ENCODE results near the gene CTDSPL.
A peak's percentile ranks its signal among the peaks of the same experiment; 100 is the strongest.

CTDSPL gene

DNA sequence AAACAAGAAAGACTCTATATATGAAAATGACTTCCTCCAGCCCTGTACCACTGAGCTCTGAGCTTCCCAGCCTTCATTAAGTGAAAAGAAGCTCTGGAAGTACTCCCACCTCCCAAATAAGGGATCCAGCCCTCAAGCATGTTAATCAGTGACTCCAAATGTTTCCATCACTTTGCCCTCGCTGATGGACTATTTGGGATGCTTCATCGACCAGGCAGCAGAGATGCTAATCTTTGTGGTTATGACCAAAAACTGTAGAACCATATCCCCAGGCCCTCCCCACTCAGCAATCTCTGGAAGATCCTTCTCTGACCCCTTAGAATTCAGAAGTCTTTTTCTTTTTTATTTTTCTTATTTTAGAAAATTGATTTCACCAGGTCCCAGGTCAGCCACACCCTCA, 2.3 kb upstream of the CTDSPL start:
- in situ Hi-C loops (cut with HindIII; ENCODE audit: low sequenced_read_pairs): no loop called here
- DNase-seq (ENCODE audit: low read depth): no peak
- H3K4me3 ChIP-seq (ENCODE audit: low read depth, low read length): no peak overlapping the region
- TF ChIP-seq, protein P1, sequence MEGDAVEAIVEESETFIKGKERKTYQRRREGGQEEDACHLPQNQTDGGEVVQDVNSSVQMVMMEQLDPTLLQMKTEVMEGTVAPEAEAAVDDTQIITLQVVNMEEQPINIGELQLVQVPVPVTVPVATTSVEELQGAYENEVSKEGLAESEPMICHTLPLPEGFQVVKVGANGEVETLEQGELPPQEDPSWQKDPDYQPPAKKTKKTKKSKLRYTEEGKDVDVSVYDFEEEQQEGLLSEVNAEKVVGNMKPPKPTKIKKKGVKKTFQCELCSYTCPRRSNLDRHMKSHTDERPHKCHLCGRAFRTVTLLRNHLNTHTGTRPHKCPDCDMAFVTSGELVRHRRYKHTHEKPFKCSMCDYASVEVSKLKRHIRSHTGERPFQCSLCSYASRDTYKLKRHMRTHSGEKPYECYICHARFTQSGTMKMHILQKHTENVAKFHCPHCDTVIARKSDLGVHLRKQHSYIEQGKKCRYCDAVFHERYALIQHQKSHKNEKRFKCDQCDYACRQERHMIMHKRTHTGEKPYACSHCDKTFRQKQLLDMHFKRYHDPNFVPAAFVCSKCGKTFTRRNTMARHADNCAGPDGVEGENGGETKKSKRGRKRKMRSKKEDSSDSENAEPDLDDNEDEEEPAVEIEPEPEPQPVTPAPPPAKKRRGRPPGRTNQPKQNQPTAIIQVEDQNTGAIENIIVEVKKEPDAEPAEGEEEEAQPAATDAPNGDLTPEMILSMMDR (IDR thresholded peaks at IDR 0.05; ENCODE audit: low read depth, low read length, missing control alignments): no peak

DNA sequence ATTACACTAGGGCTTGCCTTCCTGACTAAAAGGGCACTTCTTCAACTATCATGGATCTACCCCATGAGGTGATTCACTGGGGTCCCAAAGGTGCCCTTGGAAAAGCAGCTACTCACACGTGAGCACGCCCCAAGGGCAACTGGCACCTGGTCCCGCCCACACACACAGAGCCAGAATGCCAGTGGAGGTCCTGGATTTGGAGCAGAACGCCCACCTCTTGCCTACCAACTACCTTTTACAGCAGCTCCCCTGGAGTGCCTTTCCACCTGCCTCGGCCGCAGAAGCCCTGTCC, 1.8 kb upstream of the CTDSPL start:
- no peak for DNase-seq (ENCODE audit: low read depth)
- TF ChIP-seq, protein P1 (IDR thresholded peaks at IDR 0.05; ENCODE audit: low read depth, low read length, missing control alignments): no peak
- no peak overlapping the region for H3K4me3 ChIP-seq (ENCODE audit: low read depth, low read length)
- in situ Hi-C loops (cut with HindIII; ENCODE audit: low sequenced_read_pairs): no loop called here

DNA sequence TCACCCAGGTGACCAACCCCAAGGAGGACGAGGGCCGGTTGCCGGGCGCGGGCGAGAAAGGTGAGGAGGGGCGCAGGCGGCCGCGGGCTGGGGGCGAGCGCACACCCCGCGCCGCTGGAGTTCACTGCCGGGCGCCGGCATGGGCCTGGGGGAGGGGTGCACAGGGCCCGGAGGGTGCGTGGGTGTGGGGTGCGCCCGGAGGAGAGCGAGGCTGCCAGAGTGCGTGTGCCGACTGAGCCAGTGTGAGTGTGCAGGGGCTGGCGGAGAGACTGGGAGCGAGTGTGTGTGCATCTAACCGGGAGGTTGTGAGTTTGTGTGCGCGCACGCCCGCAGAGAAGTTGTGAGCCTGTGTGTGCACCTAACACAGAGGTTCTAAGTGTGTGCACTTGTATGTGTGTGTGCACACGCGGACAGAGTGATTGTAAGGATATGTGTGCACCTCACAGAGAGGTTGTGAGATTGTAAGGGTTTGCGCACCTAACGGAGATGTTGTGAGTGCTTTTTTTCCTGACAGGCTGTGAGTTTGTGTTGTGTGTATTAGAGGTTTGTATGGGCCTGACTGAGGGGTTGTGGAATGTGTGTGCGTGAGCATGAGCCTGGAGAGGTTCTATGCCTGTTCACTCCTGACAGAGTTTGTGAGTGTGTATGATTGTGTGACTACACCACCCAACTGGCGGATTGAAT, 681 bp downstream of the CTDSPL start:
- no peak for DNase-seq (ENCODE audit: low read depth)
- peak overlapping the region; percentile 54 for H3K4me3 ChIP-seq (ENCODE audit: low read depth, low read length)
- TF ChIP-seq, protein P1 (IDR thresholded peaks at IDR 0.05; ENCODE audit: low read depth, low read length, missing control alignments): no peak
- in situ Hi-C loops (cut with HindIII; ENCODE audit: low sequenced_read_pairs): no loop called here

DNA sequence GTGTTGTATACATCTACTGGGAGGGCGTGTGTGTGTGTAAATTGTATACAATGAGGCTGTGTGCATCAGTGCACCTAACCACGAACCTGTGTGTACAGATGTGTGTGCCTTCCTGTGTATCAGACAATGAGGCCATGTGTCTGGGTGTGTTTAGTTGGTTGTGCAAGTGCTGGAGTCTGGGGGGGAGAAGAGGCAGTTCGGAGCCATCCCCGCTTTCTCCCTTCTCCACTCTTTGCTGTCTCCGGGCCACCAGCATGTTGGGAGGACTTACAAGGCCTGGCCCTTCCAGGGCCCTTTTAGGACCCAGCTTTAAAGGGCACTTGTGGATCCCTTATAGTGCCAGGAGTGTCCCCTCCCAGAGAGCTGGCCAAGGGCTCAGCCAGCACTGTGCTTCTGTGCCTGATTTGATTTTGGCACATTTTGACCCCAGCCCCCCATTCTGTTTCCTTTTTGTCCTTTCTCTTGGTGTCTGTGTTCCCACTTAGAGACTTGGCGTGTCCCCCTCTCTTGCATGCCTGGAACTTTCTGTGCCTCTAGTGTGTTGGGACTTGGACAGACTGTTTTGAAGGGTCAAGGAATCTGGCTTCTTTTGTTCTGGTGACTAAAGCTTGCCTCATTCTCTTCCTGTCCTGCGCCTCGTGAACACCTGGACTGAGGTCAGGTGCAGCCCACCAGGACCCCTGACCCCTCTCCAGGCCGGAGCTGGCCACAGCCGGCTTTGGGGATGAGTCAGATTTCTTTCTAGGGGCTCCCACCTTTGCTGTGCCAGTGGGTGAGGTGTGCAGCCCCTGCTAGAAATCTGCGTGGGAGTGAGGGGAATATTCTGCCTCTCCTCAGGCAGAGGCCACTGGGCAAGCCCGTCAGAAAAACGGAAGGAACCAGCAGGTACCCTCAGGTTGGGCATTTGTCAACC, 1.5 kb downstream of the CTDSPL start:
- peak overlapping the region; percentile 54 for H3K4me3 ChIP-seq (ENCODE audit: low read depth, low read length)
- TF ChIP-seq, protein P1 (IDR thresholded peaks at IDR 0.05; ENCODE audit: low read depth, low read length, missing control alignments): no peak
- in situ Hi-C loops (cut with HindIII; ENCODE audit: low sequenced_read_pairs): no loop called here
- DNase-seq (ENCODE audit: low read depth): no peak

DNA sequence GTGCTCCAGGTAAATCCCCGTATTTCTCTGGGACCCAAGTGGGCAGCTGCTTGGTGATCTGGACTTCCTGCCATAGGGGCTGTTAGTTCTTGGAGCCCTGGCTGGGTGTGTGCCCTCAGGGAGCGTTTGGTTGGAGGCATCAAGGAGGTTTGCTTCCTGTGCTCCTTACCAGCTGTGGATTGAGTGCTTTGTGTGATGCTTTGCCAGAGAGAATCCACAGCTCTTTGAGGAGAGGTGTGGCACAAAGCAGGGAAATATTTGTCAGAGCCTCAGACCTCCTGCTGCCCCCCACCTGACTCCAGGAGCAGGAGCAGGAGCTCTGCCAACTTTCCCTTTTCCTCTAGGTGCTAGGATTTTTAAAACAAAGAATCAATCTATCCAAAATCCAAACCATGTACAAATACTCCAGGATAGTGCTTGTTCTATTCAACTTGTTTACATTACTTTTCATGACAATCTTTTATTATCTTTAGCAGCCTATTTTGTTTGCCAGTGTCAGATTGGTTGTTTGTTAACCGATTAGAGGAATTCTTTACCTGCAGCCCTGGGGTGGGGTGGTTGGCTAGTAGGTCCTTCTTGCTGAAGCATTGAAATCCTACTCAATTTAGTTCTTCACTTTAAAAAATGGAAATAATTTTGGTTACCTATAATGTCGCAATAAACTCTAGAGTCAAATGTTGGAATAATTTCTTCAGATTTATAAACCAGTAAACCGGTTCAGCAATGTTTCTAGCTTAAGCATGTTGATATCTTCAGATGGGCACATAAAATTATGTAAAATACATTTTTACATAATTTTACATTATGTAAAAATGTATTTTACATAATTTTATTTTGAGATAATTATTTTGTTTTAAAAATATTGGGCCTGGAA, 2.5 kb downstream of the CTDSPL start:
- DNase-seq (ENCODE audit: low read depth): no peak
- TF ChIP-seq, protein P1 (IDR thresholded peaks at IDR 0.05; ENCODE audit: low read depth, low read length, missing control alignments): no peak
- in situ Hi-C loops (cut with HindIII; ENCODE audit: low sequenced_read_pairs): no loop called here
- no peak overlapping the region for H3K4me3 ChIP-seq (ENCODE audit: low read depth, low read length)

DNA sequence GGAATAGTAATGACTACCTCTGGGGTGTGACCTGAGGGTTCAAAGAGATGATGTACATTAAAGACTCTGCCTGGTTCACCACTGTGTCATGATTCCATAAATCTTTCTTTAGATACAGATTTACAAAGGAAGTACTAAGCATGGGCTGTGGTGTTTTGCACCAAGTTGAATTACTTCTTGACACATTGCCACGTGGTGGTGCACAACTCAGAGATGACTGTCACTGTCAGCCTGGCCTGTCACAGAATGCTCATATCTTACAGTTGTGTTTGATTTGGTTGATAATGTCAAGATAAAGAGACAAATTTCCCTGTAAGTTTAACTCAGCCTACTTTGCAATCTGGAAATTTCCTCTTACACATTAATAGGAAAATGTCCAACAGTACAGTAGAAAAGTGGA, 3.2 kb downstream of the CTDSPL start:
- H3K4me3 ChIP-seq (ENCODE audit: low read depth, low read length): no peak overlapping the region
- no peak for DNase-seq (ENCODE audit: low read depth)
- in situ Hi-C loops (cut with HindIII; ENCODE audit: low sequenced_read_pairs): no loop called here
- TF ChIP-seq, protein P1 (IDR thresholded peaks at IDR 0.05; ENCODE audit: low read depth, low read length, missing control alignments): no peak
